IgD-negative memory B cell (primary cell): ENCODE measurements around the gene ALDH4A1. TPM values are rescaled to one million over a fixed set of nuclear protein-coding genes. Genes with fewer than 3 reads are reported as not detected.
A peak's percentile ranks its signal among the peaks of the same experiment; 100 is the strongest.
"Not testable (repeated sequence)": the region's sequence is repeated elsewhere in the genome, so short reads cannot be mapped to it uniquely, and the experiment has no call there.

ENCODE experiments used
- H3K27ac Mint-ChIP-seq, 3 donors: one replicate each; pipeline ENCODE4 v1.8.0; 2020 to 2022; ENCODE audit warnings: mild to moderate bottlenecking in 3 of 3, mixed read lengths in 3 of 3, moderate library complexity in 1 of 3
- H3K27me3 Mint-ChIP-seq: one replicate; pipeline ENCODE4 v1.8.0; 2021; ENCODE audit warnings: mixed read lengths
- H3K36me3 Mint-ChIP-seq: one replicate; pipeline ENCODE4 v1.8.0; 2020; ENCODE audit warnings: mild to moderate bottlenecking, mixed read lengths
- H3K4me1 Mint-ChIP-seq, 3 donors: one replicate each; pipeline ENCODE4 v1.8.0; 2020 to 2022; ENCODE audit warnings: mixed read lengths in 3 of 3, mild to moderate bottlenecking in 1 of 3
- H3K4me3 Mint-ChIP-seq, 4 donors: one replicate each; pipeline ENCODE4 v1.8.0; 2020 to 2022; ENCODE audit warnings: mild to moderate bottlenecking in 4 of 4, mixed read lengths in 4 of 4, moderate library complexity in 3 of 4
- H3K9me3 Mint-ChIP-seq, 3 donors: one replicate each; pipeline ENCODE4 v1.8.0; 2020 to 2021; ENCODE audit warnings: mixed read lengths in 3 of 3, mild to moderate bottlenecking in 1 of 3
- polyA plus RNA-seq: library from polyadenylated mRNA; unstranded; fragments of 300-500 nt; fragmentation: Illumina TruSeq; gene quantifications from one replicate; pipeline ENCODE4 v1.2.3, GENCODE V29; 2021

Gene ALDH4A1
- polyA plus RNA-seq, 1 donor from 2014 or later: 2.8 TPM

GRCh38 chr1:18901952-18902522 lies 318 bp downstream of the ALDH4A1 start:
- Mint-ChIP-seq H3K27ac (peak overlapping the region; percentile 75 to 99 (median 94)), H3K36me3 (peaks cover 4% of the 10 kb centered on the region), H3K4me1 (peaks cover 8 to 21% (median 12%) of the 10 kb centered on the region in 3 donors), H3K9me3 (no peaks in the 10 kb centered on the region), H3K4me3 (peak overlapping the region; percentile 77 to 97 (median 94)), H3K27me3 (no peaks in the 10 kb centered on the region)

DNA sequence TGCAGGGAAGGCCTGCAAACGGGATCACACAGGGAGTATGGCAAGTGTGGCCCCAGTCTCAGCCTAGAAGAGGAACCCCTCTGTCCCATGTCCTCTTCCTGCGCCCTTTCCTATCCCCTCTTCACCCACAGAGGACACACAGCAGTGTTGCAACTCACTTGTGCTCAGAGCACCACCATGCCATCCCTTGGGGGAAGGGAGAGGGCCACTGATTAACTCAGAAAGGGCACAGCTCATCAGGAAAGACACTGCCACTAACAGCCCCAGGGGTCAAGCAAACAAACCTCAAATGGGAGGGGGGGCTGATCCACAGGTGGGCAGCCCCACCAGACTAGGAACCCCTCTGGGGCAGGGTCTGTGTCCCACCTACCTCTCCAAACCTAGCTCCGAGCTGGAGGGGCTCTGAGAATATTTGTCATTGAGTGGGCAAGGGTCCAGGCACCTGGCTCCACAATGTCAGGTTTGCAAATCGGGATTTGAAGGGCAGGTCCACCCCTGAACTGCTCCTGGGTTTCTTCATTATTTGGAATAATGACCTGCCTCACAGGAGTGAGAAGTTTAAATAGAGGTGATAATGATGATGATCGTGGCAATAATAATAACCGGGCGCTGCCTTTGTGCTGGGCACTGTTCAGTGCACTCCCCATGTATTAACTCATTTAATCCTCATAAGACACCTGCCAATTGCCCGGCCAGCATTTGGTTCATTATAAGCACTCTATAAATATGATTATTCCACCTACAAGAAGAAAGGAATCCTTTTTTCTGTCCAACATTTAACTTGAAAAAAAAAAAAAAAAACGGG lies 1.0 kb downstream of the ALDH4A1 start:
- no peaks in the 10 kb centered on the region for H3K9me3 Mint-ChIP-seq
- peak overlapping the region; percentile 31 to 94 (median 75) for H3K27ac Mint-ChIP-seq
- peaks cover 6 to 16% (median 12%) of the 10 kb centered on the region in 3 donors for H3K4me1 Mint-ChIP-seq
- H3K36me3 Mint-ChIP-seq: peaks cover 1% of the 10 kb centered on the region
- H3K27me3 Mint-ChIP-seq: no peaks in the 10 kb centered on the region
- H3K4me3 Mint-ChIP-seq: peak overlapping the region; percentile 77 to 97 (median 94)

GRCh38 chr1:18900303-18900841 lies 2.0 kb downstream of the ALDH4A1 start:
- Mint-ChIP-seq H3K4me3 (peak overlapping the region in 1 of 4 donors; percentile 77), H3K27me3 (no peaks in the 10 kb centered on the region), H3K36me3 (peaks cover 1% of the 10 kb centered on the region), H3K27ac (peak overlapping the region in 1 of 3 donors; percentile 75), H3K4me1 (peaks cover 6 to 16% (median 12%) of the 10 kb centered on the region in 3 donors), H3K9me3 (no peaks in the 10 kb centered on the region)

DNA sequence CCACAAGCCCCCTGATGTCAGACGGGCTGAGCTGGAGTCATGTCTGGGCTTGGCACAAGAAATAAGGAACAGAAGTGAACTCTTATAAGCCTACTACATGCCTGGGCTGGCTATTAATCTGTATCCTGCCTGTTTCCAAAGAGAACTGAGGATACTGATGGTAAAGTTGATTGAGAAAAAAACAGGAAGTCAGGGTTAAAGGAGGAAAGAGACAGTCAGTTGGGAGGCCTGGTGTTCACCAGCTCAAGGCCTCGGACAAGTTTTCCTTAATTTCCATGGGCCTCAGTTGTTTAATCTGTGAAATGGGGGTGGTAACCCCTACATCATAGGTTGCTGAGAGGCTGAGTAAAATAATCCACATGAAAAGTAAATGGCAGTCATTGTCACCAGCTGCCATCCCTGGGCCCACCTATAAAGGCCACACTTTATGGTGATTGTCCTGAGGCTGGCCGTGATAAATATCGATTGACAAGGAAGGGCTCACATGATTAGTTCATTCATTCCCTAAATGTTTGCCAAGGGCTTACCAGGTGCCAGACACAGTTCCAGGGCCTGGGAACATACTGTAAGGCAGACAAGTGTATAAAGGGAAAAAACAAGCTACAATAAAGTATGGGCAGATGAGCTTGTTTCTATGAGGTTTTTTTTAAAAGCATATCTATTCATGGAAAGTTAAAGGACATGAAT lies 2.8 kb downstream of the ALDH4A1 start:
- Mint-ChIP-seq H3K36me3 (peaks cover 5% of the 10 kb centered on the region), H3K27ac (no peak overlapping the region), H3K4me3 (peak overlapping the region in 1 of 4 donors; percentile 77), H3K9me3 (no peaks in the 10 kb centered on the region), H3K27me3 (no peaks in the 10 kb centered on the region), H3K4me1 (peaks cover 6 to 16% (median 12%) of the 10 kb centered on the region in 3 donors)

GRCh38 chr1:18898567-18898966 lies 3.8 kb downstream of the ALDH4A1 start:
- Mint-ChIP-seq H3K4me3 (peak overlapping the region in 1 of 4 donors; percentile 77), H3K9me3 (no peaks in the 10 kb centered on the region), H3K27ac (peak overlapping the region in 1 of 3 donors; percentile 5), H3K36me3 (peaks cover 5% of the 10 kb centered on the region), H3K27me3 (no peaks in the 10 kb centered on the region), H3K4me1 (peaks cover 6 to 10% (median 9%) of the 10 kb centered on the region in 3 donors)

DNA sequence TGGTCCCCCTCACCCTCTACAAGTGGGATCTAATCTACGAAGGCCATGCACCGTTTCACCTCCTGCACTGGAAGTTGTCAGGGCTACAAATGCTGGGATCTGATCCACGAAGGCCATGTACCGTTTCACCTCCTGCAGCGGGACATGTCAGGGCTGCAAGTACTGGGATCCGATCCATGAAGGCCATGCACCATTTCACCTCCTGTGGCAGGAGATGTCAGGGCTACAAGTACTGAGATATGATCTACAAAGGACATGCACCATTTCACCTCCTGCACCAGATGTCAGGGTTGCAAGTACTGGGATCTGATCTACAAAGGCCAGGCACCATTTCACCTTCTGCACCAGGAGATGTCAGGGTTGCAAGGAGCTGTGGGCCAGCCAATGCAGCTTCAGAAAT lies 7.0 kb downstream of the ALDH4A1 start:
- Mint-ChIP-seq H3K4me3 (peak overlapping the region in 1 of 4 donors; percentile 21), H3K4me1 (peaks cover 0 to 3% (median 0%) of the 10 kb centered on the region in 3 donors), H3K27ac (no peak overlapping the region)

DNA sequence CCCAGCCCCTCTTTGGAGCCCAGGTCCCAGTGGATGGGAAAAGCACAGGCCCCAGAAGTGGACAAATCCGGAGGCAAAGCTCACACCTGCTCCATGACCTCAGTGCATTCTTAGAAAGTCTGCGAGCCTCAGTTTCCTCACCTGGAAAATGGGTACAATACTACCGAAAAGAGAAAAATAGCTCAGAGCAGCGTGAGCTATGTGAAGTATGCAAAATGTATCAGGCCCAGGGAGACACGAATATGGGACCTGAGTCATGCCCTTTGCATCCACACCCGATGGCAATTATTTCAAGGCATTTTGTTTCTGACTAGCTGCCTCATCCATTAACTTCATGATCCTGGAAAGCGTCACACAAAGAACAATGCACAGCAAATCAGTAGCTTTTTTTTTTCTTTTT lies 9.2 kb downstream of the ALDH4A1 start:
- H3K4me3 Mint-ChIP-seq: no peak overlapping the region
- H3K36me3 Mint-ChIP-seq: peaks cover 6% of the 10 kb centered on the region
- H3K4me1 Mint-ChIP-seq: no peaks in the 10 kb centered on the region
- no peaks in the 10 kb centered on the region for H3K27me3 Mint-ChIP-seq
- H3K9me3 Mint-ChIP-seq: no peaks in the 10 kb centered on the region
- H3K27ac Mint-ChIP-seq: peak overlapping the region in 1 of 3 donors; percentile 78

More for the DNA sequence above, 7.0 kb downstream of the ALDH4A1 start:
- peaks cover 4% of the 10 kb centered on the region for H3K36me3 Mint-ChIP-seq
- no peaks in the 10 kb centered on the region for H3K27me3 Mint-ChIP-seq
- H3K9me3 Mint-ChIP-seq: no peaks in the 10 kb centered on the region

DNA sequence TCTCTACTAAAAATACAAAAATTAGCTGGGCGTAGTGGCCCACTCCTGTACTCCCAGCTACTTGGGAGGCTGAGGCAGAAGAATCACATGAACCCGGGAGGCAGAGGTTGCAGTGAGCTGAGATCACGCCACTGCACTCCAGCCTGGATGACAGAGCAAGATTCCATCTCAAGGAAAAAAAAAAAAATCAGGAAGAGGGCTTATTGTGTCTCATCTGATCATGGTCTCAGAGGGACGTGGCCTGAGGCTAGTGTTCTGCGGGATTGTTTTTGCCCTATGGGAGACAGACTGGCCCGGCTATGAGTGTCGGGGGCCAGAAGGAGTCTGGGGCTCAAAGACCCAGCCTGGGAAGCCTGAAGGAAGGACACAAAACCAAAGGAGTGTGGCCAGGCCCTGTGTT lies 10.5 kb downstream of the ALDH4A1 start:
- not testable (repeated sequence) for H3K4me1 Mint-ChIP-seq, H3K9me3 Mint-ChIP-seq, H3K36me3 Mint-ChIP-seq, H3K4me3 Mint-ChIP-seq, H3K27me3 Mint-ChIP-seq
- H3K27ac Mint-ChIP-seq: peak overlapping the region in 1 of 3 donors; percentile 46

GRCh38 chr1:18891426-18891780 lies 11.0 kb downstream of the ALDH4A1 start:
- no peaks in the 10 kb centered on the region for H3K9me3 Mint-ChIP-seq
- no peaks in the 10 kb centered on the region for H3K27me3 Mint-ChIP-seq
- no peaks in the 10 kb centered on the region for H3K4me1 Mint-ChIP-seq
- H3K36me3 Mint-ChIP-seq: peaks cover 9% of the 10 kb centered on the region
- no peak overlapping the region for H3K27ac Mint-ChIP-seq
- no peak overlapping the region for H3K4me3 Mint-ChIP-seq

- Mint-ChIP-seq H3K9me3 (no peaks in the 10 kb centered on the region), H3K4me1 (no peaks in the 10 kb centered on the region), H3K36me3 (peaks cover 9% of the 10 kb centered on the region), H3K4me3 (no peak overlapping the region), H3K27ac (no peak overlapping the region), H3K27me3 (no peaks in the 10 kb centered on the region)
Observed at GRCh38 chr1:18890706-18891425, 11.5 kb downstream of the ALDH4A1 start.

DNA sequence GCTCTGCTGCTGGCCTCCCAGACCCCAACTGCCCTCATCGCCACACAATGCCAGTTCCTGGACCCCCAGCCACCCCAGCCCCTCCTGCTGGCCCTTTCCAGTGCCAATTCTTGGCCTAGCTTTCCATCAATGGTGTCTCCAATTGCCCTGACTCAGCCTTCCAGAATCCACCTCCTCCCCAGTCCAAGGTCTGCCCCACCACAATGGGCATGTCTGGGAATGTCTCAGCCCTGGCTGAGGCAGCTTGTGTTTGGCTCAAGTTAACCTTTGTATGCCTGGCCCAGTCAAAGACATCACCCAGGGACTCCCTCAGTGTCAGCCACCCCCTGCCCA lies 16.4 kb downstream of the ALDH4A1 start:
- Mint-ChIP-seq H3K9me3 (no peaks in the 10 kb centered on the region), H3K27ac (no peak overlapping the region)

DNA sequence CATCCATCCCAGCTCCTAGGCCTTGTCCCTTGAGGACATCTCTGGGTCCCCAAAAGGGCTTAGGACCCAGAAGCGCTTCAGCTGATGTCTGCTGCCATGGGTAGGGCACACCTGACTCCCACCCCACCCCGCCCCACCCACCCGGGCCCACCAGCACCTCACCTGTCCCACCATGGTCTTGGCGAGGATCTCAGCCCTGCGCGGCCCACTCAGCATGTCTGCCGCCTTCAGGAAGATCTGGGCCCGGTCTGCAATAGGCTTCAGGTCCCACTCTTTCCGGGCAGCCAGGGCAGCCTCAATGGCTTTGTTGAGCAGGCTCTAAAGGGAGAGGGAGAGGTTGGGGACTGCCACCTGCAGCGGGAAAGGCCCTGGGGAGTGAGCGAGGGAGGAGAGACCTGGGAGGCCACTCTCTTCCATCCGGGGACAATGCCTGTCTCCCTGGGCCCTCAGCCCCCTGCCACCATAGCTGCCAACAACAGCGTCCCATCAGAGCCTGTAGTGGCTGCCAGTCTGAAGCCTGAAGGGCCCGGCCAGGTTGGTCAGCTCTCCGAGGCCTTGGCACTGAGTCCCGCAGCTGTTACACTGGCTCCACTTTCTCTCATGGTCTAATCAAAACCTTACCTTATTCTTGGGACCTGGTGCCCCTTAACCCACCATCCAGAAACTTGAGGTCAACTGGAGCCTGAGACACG lies 16.9 kb downstream of the ALDH4A1 start:
- no peaks in the 10 kb centered on the region for H3K4me1 Mint-ChIP-seq
- H3K9me3 Mint-ChIP-seq: no peaks in the 10 kb centered on the region
- no peak overlapping the region for H3K4me3 Mint-ChIP-seq

More for the DNA sequence above, 16.4 kb downstream of the ALDH4A1 start:
- no peaks in the 10 kb centered on the region for H3K27me3 Mint-ChIP-seq
- no peaks in the 10 kb centered on the region for H3K4me1 Mint-ChIP-seq
- peak overlapping the region in 1 of 4 donors; percentile 28 for H3K4me3 Mint-ChIP-seq
- H3K36me3 Mint-ChIP-seq: peaks cover 4% of the 10 kb centered on the region

DNA sequence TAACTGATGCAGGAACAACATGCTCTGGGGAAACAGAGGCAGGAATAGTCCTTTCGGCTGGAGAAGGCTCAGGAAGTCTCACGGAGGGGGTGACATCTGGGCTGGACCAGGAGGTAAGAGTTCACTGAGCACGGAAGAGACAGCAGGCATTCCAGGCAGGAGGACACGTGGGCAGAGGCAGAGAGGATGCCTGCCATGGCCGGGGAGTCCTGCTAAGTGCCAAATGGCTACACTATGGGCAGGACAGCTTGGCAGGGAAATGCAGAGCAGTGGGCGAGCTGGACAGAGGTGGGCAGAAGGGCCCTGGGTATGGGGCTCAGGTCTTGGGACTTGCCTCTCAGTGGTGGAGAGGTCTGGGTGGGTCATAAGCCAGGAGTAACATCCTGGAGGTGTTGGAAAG lies 17.6 kb downstream of the ALDH4A1 start:
- peaks cover 7% of the 10 kb centered on the region for H3K36me3 Mint-ChIP-seq
- H3K27me3 Mint-ChIP-seq: no peaks in the 10 kb centered on the region
- H3K4me3 Mint-ChIP-seq: no peak overlapping the region
- H3K9me3 Mint-ChIP-seq: no peaks in the 10 kb centered on the region
- H3K4me1 Mint-ChIP-seq: no peaks in the 10 kb centered on the region
- H3K27ac Mint-ChIP-seq: no peak overlapping the region

More for the DNA sequence above, 16.9 kb downstream of the ALDH4A1 start:
- Mint-ChIP-seq H3K27me3 (no peaks in the 10 kb centered on the region), H3K36me3 (peaks cover 7% of the 10 kb centered on the region), H3K27ac (no peak overlapping the region)

- Mint-ChIP-seq H3K27ac (no peak overlapping the region), H3K36me3 (peaks cover 5% of the 10 kb centered on the region), H3K4me3 (no peak overlapping the region), H3K4me1 (no peaks in the 10 kb centered on the region), H3K27me3 (no peaks in the 10 kb centered on the region), H3K9me3 (no peaks in the 10 kb centered on the region)
Observed at GRCh38 chr1:18884419-18884717, 18.0 kb downstream of the ALDH4A1 start.
